Muscle layer of duodenum (tissue), 2 donors: ENCODE measurements around the gene EPHA4.

Experiments used
- H3K27ac ChIP-seq: one replicate; pipeline ENCODE4 v1.7.0; 2013; ENCODE audit warnings: mild to moderate bottlenecking, low read length
- H3K27me3 ChIP-seq: one replicate; pipeline ENCODE4 v1.7.0; 2013; ENCODE audit warnings: low read depth, mild to moderate bottlenecking, control low read depth, low read length
- H3K36me3 ChIP-seq, 2 donors: one replicate each; pipeline ENCODE4 v1.7.0; 2013; ENCODE audit warnings: low read length in 2 of 2, control low read depth in 1 of 2, mild to moderate bottlenecking in 1 of 2; ENCODE audit not compliant: insufficient read depth in 2 of 2, control insufficient read depth in 1 of 2
- H3K4me1 ChIP-seq, 2 donors: one replicate each; pipeline ENCODE4 v1.7.0; 2013; ENCODE audit warnings: low read length in 2 of 2, mild to moderate bottlenecking in 2 of 2, control low read depth in 1 of 2, moderate library complexity in 1 of 2; ENCODE audit not compliant: insufficient read depth in 2 of 2, control insufficient read depth in 1 of 2
- H3K4me3 ChIP-seq, 2 donors: one replicate each; pipeline ENCODE4 v1.7.0; 2013; ENCODE audit warnings: low read length in 2 of 2, low read depth in 1 of 2, mild to moderate bottlenecking in 1 of 2
- H3K9me3 ChIP-seq, 2 donors: one replicate each; pipeline ENCODE4 v1.7.0; 2013; ENCODE audit warnings: low read length in 2 of 2, control low read depth in 1 of 2, mild to moderate bottlenecking in 1 of 2; ENCODE audit not compliant: control insufficient read depth in 1 of 2
- donor health status: healthy.

EPHA4 gene

DNA sequence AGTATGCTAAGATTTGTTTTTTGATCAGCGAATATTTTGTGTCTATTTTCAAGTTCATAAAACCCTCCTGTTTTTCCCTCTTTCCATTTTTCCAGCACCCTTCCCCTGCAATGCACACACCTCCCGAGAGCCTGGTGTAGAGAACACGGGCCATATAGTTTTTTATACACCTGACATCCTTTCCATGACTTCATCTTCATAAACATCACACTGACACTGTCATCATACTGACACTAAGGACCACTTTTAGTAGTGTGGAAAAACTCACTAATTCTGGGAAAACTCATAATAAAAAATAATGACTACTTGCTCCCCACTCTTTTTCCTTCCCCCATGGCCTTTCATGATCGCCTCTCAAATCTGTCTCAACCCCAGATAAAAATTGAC is 70.2 kb downstream of the EPHA4 start:
- Histone ChIP-seq H3K9me3 (no peaks in the 10 kb centered on the region), H3K4me3 (no peak overlapping the region), H3K36me3 (no peaks in the 10 kb centered on the region), H3K27ac (no peak overlapping the region), H3K27me3 (no peaks in the 10 kb centered on the region), H3K4me1 (no peaks in the 10 kb centered on the region)

DNA sequence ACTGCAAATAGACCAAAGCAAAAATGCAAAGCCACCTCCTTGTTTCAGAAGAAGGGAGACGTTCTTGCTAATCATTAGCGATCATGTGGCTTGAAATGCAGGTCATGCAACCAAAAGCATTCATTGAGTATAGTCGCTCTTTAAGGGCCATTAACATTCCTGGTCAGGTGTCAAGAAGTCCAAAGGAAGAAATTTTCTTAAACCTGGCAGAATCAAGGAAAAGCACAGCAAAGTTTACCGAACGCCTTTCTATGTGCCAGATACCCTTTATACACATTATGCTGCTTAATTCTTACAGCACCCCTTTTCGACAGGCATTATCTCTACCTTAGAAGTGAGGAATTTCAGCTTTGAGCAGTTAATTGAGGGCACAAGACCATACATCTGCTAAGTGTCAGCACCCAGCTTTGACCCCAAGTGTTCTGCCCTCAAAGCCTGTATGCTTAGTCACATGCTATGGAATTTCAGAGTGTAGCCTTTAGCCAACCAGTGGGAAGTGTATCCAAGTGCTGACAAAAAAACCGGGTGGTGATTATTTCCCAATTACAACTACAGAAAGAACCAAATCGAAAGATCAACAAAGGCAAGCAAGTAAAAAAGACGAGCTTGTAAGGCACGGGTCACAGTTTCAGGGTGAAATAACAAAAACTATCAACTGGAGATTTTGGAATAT is 70.8 kb downstream of the EPHA4 start:
- Histone ChIP-seq H3K27ac (no peak overlapping the region), H3K4me1 (no peaks in the 10 kb centered on the region), H3K9me3 (no peaks in the 10 kb centered on the region), H3K36me3 (no peaks in the 10 kb centered on the region), H3K4me3 (no peak overlapping the region), H3K27me3 (no peaks in the 10 kb centered on the region)

DNA sequence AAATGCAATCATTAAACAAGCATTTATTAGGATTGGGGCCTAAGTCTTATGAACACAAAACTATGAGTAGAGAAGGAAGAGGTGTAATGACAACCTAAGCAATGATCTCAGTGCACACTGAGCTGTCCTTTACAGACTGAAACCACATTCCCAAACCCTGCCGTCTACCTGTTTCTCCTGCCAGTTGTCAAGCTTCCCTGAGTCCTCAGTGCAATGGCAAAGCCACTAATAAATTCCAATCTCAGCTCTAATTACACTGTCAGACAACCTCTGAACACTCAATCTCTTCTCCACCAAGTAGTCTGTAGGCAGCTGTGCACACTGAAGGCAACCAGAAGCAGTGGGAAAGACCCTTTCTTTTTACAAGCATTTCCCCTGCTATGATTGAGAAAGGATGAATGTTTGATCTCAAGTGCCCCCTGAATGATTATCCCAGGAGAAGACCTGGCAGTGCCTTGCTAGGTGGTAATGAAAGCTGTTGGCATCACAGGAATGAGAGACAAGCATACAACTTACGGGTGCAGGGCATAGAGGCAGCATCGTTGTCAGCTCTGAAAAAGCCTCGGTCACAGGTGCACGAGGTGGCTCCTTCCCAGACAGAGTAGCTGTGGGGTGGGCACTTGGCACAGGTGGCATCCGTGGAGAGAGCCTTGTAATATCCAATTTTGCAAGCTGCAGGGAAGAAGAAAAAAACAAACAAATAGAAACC is 71.4 kb downstream of the EPHA4 start:
- H3K27ac ChIP-seq = no peak overlapping the region
- no peaks in the 10 kb centered on the region for H3K27me3 ChIP-seq
- no peaks in the 10 kb centered on the region for H3K9me3 ChIP-seq
- H3K4me1 ChIP-seq = no peaks in the 10 kb centered on the region
- H3K36me3 ChIP-seq = no peaks in the 10 kb centered on the region
- no peak overlapping the region for H3K4me3 ChIP-seq

DNA sequence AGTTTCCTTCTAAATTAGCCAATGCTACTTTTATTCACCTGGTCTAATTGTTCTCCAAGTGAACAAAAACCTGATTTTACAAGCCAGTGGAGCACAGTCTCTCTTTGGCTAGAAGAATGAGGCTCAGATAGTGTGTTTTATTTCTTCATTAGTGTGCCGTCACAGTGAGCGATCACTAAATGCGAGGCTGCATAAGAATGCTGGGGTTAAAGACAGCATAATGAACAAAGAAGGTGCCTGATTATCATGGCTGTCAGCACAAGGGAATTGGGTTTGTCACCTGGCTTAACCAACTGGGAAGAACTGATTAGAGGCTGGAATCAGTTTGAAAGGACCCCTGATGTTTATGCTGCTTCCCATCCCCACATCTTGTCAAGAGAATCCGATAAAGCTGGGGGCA is 76.4 kb downstream of the EPHA4 start:
- Histone ChIP-seq H3K4me1 (peaks cover 0 to 5% of the 10 kb centered on the region in 2 donors), H3K9me3 (no peaks in the 10 kb centered on the region), H3K27ac (no peak overlapping the region), H3K36me3 (no peaks in the 10 kb centered on the region), H3K27me3 (no peaks in the 10 kb centered on the region), H3K4me3 (no peak overlapping the region)

DNA sequence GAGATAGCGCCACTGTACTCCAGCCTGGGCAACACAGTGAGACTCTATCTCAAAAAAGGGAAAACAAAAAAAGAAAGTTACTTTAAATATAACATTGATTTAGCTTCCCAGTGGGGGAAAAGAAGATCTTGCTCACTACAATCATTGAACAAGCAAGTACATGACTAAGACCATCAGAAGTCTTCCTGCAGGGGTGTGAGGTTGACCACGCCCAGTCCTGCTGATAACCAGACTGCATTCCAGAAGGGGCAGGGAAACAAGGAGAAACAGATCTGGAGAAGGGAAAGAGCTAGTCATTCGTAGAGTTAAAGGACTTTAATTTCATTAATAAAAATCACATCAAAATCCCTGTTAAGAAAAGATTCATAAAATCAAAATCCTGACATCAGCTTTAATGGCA is 77.5 kb downstream of the EPHA4 start:
- Histone ChIP-seq H3K9me3 (no peaks in the 10 kb centered on the region), H3K36me3 (no peaks in the 10 kb centered on the region), H3K27me3 (no peaks in the 10 kb centered on the region), H3K4me3 (no peak overlapping the region), H3K27ac (no peak overlapping the region), H3K4me1 (peaks cover 0 to 5% of the 10 kb centered on the region in 2 donors)

DNA sequence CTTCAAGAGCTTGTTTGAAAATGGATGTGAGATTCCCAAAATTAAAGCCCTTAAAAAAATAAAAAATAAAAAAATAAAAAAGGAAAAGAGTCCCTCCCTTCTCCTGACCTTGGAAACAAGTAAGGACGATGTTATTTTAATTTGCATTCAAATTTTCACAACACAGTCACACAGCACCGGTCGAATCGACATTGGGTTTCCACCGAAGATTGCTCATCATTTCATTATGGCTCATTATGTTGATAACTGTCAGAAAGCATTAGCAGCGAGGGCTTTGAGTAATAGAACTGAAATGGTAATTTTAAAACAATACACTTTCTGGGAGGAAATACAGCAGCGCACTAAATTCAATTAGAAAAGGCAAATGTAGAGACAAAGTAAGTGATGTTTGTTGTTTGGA is 78.7 kb downstream of the EPHA4 start:
- no peaks in the 10 kb centered on the region for H3K9me3 ChIP-seq
- no peaks in the 10 kb centered on the region for H3K27me3 ChIP-seq
- no peak overlapping the region for H3K4me3 ChIP-seq
- H3K36me3 ChIP-seq = no peaks in the 10 kb centered on the region
- no peak overlapping the region for H3K27ac ChIP-seq
- H3K4me1 ChIP-seq = peaks cover 0 to 5% of the 10 kb centered on the region in 2 donors

DNA sequence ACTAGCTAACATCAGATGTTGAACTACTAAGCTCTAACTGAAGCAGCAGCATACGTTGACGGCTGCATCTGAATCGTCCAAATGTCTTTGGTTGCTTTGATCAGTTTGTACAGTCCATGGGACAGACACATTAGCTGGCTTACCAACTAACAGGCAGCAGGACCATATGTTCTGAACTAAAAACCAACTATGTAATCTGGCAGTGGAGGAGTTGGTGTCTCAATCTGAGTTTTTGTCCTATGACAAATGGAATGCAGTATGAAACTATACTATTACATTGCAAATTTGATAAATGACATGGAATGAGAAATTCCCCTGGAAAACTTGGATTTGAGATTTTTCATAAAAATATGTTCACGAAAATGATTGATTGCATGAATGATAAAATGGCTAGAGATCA is 79.5 kb downstream of the EPHA4 start:
- Histone ChIP-seq H3K4me1 (peaks cover 0 to 5% of the 10 kb centered on the region in 2 donors), H3K36me3 (no peaks in the 10 kb centered on the region), H3K9me3 (no peaks in the 10 kb centered on the region), H3K27ac (no peak overlapping the region), H3K4me3 (no peak overlapping the region), H3K27me3 (no peaks in the 10 kb centered on the region)

DNA sequence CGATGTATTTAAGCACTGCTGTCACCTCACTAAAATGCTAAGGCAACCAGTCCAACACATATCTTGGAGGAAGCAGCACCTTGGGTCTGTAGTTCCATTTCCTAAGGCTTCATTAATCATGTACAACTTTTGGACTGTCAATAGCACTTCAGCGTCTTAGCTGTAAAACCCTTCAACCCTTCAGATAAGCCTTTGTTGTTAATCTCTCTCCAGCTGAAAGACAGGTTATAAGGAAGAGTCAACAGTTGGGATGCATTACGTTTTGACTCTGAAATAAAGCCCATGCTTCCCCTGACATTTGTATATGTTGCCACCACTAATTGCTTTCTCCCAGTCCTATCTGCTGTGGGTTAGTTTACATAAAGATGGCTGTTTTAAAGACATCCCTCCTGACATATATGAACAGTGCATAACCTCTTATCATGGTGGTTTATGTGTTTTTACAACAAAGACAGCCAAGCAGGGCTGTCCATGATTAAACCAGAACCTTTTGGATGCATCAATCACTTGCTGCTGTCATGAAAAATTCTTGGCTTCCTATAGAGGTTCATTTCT is 81.5 kb downstream of the EPHA4 start:
- Histone ChIP-seq H3K27ac (no peak overlapping the region), H3K9me3 (no peaks in the 10 kb centered on the region), H3K27me3 (no peaks in the 10 kb centered on the region), H3K36me3 (no peaks in the 10 kb centered on the region), H3K4me1 (peaks cover 0 to 5% of the 10 kb centered on the region in 2 donors), H3K4me3 (no peak overlapping the region)

DNA sequence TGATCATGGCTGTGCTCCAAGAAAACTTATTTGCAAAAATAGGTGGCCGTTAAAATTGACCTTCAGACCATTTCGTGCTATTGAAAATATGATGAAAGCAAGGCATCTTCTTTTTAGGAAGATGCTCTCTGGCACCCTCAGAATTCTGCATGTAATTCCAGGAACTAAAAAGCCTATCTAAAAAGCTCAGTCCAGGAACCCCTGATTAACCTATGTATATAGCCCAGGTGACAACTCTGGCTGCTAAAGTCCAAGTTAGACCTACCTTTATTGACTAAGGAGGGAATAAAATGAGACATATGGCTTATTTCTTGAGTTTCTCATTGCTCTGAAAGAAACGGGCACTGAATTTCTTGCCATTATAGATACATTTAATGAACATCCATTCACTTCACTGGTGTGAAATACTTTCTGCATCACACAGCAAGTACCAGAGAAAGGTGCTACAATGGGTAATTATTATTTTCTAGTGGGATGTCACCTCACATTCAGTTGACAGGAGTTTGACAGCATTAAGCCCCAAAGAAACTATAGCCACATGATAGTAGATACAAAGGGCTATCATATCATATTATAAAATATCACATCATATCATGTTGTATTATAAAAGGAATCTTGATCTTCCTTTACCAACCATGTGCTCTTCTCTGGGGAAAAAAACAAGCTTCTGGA is 83.8 kb downstream of the EPHA4 start:
- Histone ChIP-seq H3K36me3 (no peaks in the 10 kb centered on the region), H3K9me3 (no peaks in the 10 kb centered on the region), H3K4me3 (no peak overlapping the region)

DNA sequence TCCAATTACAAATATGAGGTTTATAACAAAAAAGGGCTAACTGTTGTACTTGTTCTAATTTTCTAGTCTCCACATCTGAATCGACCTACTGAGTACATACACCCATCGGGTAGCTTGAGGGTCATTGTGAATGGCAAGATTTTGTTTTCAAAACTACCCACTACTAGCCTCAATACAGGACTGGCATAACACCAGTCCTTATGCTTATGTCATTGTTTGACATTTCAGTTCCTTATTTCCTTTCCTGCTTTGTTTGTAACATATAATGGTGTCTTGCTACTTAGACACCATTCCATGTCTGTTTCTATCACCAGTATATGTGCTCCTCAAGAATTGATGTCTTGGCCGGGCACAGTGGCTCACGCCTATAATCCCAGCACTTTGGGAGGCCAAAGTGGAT is 86.0 kb downstream of the EPHA4 start:
- no peaks in the 10 kb centered on the region for H3K27me3 ChIP-seq
- no peaks in the 10 kb centered on the region for H3K4me1 ChIP-seq
- H3K27ac ChIP-seq = no peak overlapping the region
- H3K9me3 ChIP-seq = no peaks in the 10 kb centered on the region
- no peaks in the 10 kb centered on the region for H3K36me3 ChIP-seq
- no peak overlapping the region for H3K4me3 ChIP-seq

More for the DNA sequence above, 83.8 kb downstream of the EPHA4 start:
- Histone ChIP-seq H3K27ac (no peak overlapping the region), H3K4me1 (no peaks in the 10 kb centered on the region), H3K27me3 (no peaks in the 10 kb centered on the region)

DNA sequence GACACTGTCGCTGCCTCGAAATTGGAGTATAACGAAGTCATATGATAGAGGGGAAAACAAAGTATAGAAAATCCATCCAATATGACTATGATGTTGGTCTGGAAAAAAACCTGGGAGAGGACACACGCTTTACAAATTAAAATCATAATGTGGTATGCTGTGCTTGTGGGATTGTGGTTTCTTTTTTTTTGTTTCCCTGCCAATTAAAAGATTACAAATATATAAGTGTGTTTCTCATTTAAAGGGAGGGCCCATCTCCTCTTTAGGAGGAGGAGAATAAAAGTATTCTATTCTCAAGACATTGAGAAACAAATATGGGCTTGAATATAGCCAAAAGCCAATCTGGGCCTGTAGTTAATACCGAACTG is 86.6 kb downstream of the EPHA4 start:
- no peak overlapping the region for H3K27ac ChIP-seq
- no peaks in the 10 kb centered on the region for H3K4me1 ChIP-seq
- no peaks in the 10 kb centered on the region for H3K9me3 ChIP-seq
- H3K27me3 ChIP-seq = no peaks in the 10 kb centered on the region
- H3K36me3 ChIP-seq = no peaks in the 10 kb centered on the region
- H3K4me3 ChIP-seq = no peak overlapping the region
